Measurements from ENCODE around the gene RALGAPA2.
"Not testable (repeated sequence)": the region's sequence is repeated elsewhere in the genome, so short reads cannot be mapped to it uniquely, and the experiment has no call there.

The RALGAPA2 gene

GRCh38 chr20:20573797-20574196 lies 138.6 kb downstream of the RALGAPA2 start:
- DNase-seq (ENCODE audit: low read depth in 2 of 2), result no peak

GRCh38 chr20:20571068-20571780 lies 141.2 kb downstream of the RALGAPA2 start:
- DNase-seq (ENCODE audit: low read depth in 2 of 2), result no peak

- no peak for DNase-seq (ENCODE audit: low read depth in 2 of 2)
Measured at GRCh38 chr20:20568604-20569205, 143.7 kb downstream of the RALGAPA2 start.

GRCh38 chr20:20567712-20568111 lies 144.7 kb downstream of the RALGAPA2 start:
- DNase-seq (ENCODE audit: low read depth in 2 of 2), result no peak

- DNase-seq (ENCODE audit: low read depth in 2 of 2), result no peak
Measured at GRCh38 chr20:20566516-20566915, 145.9 kb downstream of the RALGAPA2 start.

GRCh38 chr20:20564279-20564678 lies 148.2 kb downstream of the RALGAPA2 start:
- DNase-seq (ENCODE audit: low read depth in 2 of 2), result no peak

GRCh38 chr20:20562507-20562906 lies 149.9 kb downstream of the RALGAPA2 start:
- DNase-seq (ENCODE audit: low read depth in 2 of 2), result no peak

GRCh38 chr20:20561841-20562240 lies 150.6 kb downstream of the RALGAPA2 start:
- no peak for DNase-seq (ENCODE audit: low read depth in 2 of 2)

- no peak for DNase-seq (ENCODE audit: low read depth in 2 of 2)
Measured at GRCh38 chr20:20561172-20561571, 151.3 kb downstream of the RALGAPA2 start.

- no peak for DNase-seq (ENCODE audit: low read depth in 2 of 2)
Measured at GRCh38 chr20:20557406-20557805, 155.0 kb downstream of the RALGAPA2 start.

- no peak for DNase-seq (ENCODE audit: low read depth in 2 of 2)
Measured at GRCh38 chr20:20555838-20556237, 156.6 kb downstream of the RALGAPA2 start.

- no peak for DNase-seq (ENCODE audit: low read depth in 2 of 2)
Measured at GRCh38 chr20:20554951-20555350, 157.5 kb downstream of the RALGAPA2 start.

- no peak for DNase-seq (ENCODE audit: low read depth in 2 of 2)
Measured at GRCh38 chr20:20553541-20553940, 158.9 kb downstream of the RALGAPA2 start.

GRCh38 chr20:20552076-20552475 lies 160.4 kb downstream of the RALGAPA2 start:
- no peak for DNase-seq (ENCODE audit: low read depth in 2 of 2)

- DNase-seq (ENCODE audit: low read depth in 2 of 2), result no peak
Measured at GRCh38 chr20:20551409-20551808, 161.0 kb downstream of the RALGAPA2 start.

- no peak for DNase-seq (ENCODE audit: low read depth in 2 of 2)
Measured at GRCh38 chr20:20549704-20550103, 162.7 kb downstream of the RALGAPA2 start.

- no peak for DNase-seq (ENCODE audit: low read depth in 2 of 2)
Measured at GRCh38 chr20:20549267-20549612, 163.2 kb downstream of the RALGAPA2 start.

- DNase-seq (ENCODE audit: low read depth in 2 of 2), result no peak
Measured at GRCh38 chr20:20548527-20549266, 163.7 kb downstream of the RALGAPA2 start.

- no peak for DNase-seq (ENCODE audit: low read depth in 2 of 2)
Measured at GRCh38 chr20:20547876-20548266, 164.6 kb downstream of the RALGAPA2 start.

- DNase-seq (ENCODE audit: low read depth in 2 of 2), result no peak
Measured at GRCh38 chr20:20547221-20547875, 165.1 kb downstream of the RALGAPA2 start.

- no peak for DNase-seq (ENCODE audit: low read depth in 2 of 2)
Measured at GRCh38 chr20:20546402-20546801, 166.0 kb downstream of the RALGAPA2 start.

- not testable (repeated sequence) for DNase-seq (ENCODE audit: low read depth in 2 of 2)
Measured at GRCh38 chr20:20543348-20543747, 169.1 kb downstream of the RALGAPA2 start.
